ENCODE results near the gene SLC17A5. TPM values are rescaled to one million over a fixed set of nuclear protein-coding genes. Genes with fewer than 3 reads are reported as not detected.

SLC17A5 gene
- polyA plus RNA-seq, 1 experiment = 13.2 TPM

GRCh38 chr6:73547036-73547435 is 106.8 kb downstream of the SLC17A5 start:
- H3K36me3 ChIP-seq (ENCODE audit: control insufficient read depth, insufficient read depth, low read length) = no peaks in the 10 kb centered on the region
- ChIA-PET CTCF (interaction anchor here (0.9 to 1.2 kb wide), 2 partner anchors 17 to 95 kb away, joined by 3 read pairs; partner anchors contain the start of gene CGAS), POLR2A (no interaction called here)
- H3K27me3 ChIP-seq (ENCODE audit: control insufficient read depth, insufficient read depth, low read length) = no peaks in the 10 kb centered on the region
- no peak for DNase-seq (ENCODE audit: low read depth)
- H3K4me3 ChIP-seq (ENCODE audit: low read depth, low read length) = no peak overlapping the region
- TF ChIP-seq CTCF (IDR thresholded peaks at IDR 0.05; ENCODE audit: insufficient read depth, low read depth, low read length) = no peak

Small RNA genes within 50 kb of the gene (small RNA-seq; reads per million reads assigned to genes)
- gene RPS27P15 (ENCODE audit: insufficient read length, low read depth, low replicate concordance) = not detected

Other genes with a start within 250 kb of the SLC17A5 start
- 1.5 and 2.5 TPM in 2 replicates for gene CGAS, start 201.7 kb downstream of the SLC17A5 start, polyA plus RNA-seq (2011; rRNA removed)
- 17.7 and 22.3 TPM in 2 replicates for gene MTO1, start 192.3 kb downstream of the SLC17A5 start, polyA plus RNA-seq (2011; rRNA removed)
- 20,981 and 25,088 TPM in 2 replicates for gene EEF1A1, start 133.0 kb downstream of the SLC17A5 start, polyA plus RNA-seq (2011; rRNA removed)
- 14.7 and 29.4 TPM in 2 replicates for gene CD109, start 42.2 kb upstream of the SLC17A5 start, polyA plus RNA-seq (2011; rRNA removed)